ENCODE results near the gene CPEB1.

Gene CPEB1

DNA sequence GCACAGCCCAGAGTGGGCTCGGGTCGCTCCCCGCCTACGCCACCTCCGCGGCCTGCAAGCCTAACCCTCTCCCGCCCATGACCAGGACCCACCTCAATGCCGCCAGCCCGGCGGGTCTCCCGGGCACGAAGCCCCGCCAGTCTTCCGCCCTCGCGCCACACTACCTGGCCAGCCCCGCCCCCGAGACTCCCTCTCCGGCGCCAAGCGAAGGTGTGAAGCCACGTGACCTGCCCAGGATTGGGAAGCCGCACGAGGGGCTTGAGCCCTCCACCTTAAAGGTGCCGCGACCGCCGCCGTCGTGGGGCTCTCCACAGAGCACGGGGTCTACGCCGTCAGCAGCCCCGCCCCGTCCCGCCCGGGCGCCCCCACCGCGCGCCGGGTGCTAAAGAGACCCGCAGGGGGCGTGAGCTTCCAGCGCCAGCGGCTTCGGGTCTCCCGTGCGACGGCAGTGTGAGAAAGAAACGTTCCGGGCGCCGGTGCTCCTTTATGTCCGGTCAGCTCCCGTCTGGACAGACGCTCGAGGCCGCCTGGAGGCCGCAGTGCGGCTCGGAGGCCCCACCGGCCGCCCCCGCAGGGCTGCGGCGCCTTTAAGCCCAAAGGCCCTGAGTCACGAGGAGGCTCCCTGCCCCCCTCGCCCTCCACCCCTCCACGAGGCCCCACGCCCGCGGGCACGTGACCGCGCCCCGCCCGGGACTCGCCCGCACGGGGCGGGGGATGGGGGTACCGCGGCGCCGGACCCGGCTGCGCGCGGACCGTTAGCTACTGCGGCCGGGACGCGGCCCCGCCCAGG is at the start of gene CPEB1:
CPEB1 (minus strand) TSS at position 319 of the 790 bp plus-strand sequence. CDS start 18,904 bp downstream, outside the sequence.
- peak; percentile 21 for DNase-seq

DNA sequence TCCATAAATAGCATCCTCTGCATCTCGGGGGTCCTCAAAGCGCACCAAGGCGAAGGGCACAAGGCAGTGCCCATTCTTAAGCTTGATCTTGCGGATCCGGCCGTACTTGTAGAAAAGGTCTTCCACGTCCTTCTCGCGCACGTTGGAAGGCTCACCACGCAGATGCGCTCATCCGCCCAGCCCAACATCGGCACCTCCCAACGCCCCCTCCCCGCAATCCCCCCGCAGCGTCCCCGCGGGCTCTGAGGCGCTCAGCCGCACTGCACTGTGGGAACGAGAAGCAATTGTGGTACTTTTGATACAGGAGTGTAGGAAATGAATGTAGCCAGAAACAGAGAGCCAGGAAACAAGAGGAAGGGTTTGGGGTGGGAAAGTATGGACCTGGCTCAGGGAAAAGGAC is 45.0 kb upstream of the CPEB1 start:
- no peak for DNase-seq

DNA sequence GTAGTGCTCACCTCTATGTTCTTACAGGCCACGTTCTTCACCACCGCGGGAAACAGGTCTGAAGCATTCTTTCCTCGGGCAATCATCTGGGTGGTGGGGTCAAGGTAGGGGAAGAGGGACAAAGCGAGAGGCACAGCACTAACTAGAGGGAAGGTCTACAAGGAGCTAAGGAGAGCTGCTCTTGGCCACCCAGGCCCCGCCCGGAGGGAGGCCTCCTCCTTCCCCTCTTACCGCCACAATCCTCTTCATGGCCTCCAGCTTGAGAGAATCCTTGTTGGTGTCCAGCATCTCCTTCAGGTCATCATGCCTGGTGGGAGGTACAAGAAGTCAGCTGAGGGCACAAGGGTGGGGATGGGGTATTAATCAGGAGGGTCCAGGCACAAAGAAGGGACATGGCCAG is 42.0 kb upstream of the CPEB1 start:
- DNase-seq: no peak

DNA sequence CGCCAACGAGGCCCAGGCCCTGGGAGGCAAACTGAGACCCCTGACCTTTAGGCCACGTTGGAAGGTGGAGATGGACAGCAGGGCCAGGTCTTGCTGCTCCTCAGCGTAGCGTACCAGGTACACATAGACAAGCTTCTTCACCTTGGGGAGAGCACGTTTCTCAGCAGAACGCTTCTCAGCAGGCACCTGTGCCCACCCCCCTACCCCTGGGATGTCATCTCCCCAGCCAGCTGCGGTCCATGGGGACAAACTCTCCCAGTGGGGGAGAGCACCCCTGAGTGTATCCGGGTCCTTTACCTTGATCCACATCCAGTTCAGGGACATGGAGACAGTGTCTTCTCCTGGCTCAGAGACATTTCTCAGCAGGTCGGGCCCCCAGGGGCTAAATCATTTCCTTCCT is 41.5 kb upstream of the CPEB1 start:
- DNase-seq: no peak

GRCh38 chr15:82681371-82681770 is 34.2 kb upstream of the CPEB1 start:
- no peak for DNase-seq

DNA sequence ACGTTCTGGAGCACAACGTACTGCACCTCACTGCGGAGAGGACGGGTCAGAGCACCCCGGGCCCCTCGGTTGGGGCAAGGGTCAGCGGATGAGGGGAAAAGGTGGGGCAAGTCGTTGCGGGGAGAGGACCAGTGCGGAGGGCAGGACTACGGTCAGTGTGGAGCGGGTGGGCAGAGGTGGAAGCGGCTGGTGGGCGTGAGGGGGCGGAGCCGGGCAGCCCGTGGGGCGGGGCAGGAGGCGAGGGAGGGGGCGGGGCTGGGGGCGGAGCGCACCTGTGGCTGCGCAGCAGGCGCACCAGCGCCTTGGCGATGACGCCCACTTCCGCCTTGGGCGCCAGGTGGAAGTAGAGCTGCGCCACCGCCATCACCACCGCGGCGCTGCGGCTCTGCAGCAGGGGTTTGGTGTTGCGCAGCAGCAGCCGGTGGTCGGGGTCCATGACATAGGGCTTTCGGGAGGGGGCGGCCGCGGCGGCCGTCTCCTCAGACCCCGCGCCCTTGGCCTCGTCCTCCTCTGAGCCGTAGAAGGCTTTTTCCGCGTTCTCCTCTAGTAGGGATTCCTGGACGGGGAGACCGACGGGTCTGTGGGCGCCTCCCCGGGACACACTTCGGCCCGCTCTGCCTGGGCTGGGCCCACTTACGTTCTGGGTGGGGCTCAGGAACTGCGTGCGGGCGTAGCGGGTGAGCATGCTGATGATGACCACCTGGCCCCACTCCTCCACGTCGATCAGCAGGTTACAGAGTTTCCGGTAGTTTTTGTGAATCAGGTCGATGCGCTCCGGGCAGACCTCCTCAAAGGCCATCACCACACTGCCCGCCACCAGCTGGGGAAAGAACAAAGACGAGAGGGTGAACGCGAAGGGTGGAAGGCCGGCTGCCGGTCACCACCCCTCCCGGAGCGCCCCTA is 33.3 kb upstream of the CPEB1 start:
- DNase-seq: no peak

DNA sequence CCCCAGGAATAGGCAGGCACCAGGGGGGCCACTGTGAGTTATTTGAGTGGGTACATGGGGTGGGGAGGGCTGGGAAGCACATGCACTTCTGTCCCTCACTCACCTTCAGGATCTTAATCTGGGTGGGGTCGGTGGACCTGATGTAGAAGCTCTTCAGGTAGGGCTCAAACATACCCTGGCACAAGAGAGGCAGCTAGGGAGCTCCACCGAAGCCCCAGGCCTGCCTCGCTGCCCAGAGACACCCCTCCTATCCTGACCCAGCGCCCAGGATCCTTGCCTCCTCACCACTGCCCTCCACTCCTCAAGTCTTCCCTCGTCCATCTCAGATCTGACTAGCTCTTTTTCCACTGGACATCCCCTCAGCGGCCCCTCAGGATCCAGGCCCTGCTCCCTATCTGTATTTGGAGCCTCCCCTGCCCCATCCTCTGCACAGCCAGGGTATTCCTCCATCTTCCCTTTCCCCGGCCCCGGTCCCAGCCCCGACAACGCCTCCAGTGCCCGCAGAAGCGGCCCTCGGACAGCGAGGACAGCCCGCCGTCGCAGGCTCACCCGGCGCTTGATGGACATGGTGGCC is 32.5 kb upstream of the CPEB1 start:
- no peak for DNase-seq

- no peak for DNase-seq
These were observed 30.7 kb upstream of the CPEB1 start for GRCh38 chr15:82677720-82678323.

GRCh38 chr15:82674873-82675272 is 27.7 kb upstream of the CPEB1 start:
- DNase-seq: no peak

GRCh38 chr15:82670699-82671098 is 23.5 kb upstream of the CPEB1 start:
- no peak for DNase-seq

- no peak for DNase-seq
These were observed 19.4 kb upstream of the CPEB1 start for GRCh38 chr15:82666606-82667005.

DNA sequence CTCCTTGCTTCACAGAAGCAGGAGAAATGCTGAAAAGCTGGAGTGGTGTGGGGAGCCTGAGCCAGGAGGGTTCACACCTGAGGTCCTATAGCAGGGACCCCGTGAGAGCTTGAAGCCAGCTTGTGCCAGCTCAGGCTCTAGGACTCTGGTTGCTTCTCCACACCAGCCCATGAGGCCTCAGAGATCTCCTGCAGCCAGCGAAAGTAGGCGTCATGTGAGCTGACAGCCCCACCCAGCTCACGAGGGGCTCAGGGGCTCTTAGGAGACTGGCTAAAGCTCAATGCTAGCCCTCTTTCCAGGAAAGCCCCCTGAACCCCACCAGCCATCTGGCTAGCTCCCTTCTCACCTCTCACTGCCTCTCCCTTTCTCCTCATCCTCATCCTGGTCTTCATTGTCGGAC is 16.9 kb upstream of the CPEB1 start:
- DNase-seq: no peak

DNA sequence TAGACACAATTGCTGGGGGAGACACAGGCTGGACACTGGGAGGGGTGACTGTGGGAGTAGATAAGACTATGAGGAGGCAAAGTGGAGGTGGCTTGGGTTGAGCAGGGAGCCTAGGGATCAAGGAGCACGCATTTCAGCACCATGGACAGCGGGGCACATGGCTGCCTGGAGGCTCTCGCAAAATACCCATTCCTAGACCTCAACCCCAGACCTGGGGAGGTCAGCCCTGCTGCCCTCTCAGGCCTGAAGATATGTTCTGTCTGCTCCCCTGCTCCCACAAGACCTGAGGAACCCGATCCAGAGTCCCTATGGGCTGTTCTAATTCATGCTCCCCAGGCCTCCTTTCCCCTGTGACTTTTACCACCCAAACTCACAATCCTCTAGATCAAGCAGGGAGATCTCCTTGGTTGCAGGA is 16.0 kb upstream of the CPEB1 start:
- DNase-seq: peak; percentile 42

GRCh38 chr15:82662641-82663040 is 15.5 kb upstream of the CPEB1 start:
- DNase-seq: no peak

- DNase-seq: no peak
These were observed 13.2 kb upstream of the CPEB1 start for GRCh38 chr15:82660378-82660777.

- no peak for DNase-seq
These were observed 9.6 kb upstream of the CPEB1 start for GRCh38 chr15:82656641-82657266.

DNA sequence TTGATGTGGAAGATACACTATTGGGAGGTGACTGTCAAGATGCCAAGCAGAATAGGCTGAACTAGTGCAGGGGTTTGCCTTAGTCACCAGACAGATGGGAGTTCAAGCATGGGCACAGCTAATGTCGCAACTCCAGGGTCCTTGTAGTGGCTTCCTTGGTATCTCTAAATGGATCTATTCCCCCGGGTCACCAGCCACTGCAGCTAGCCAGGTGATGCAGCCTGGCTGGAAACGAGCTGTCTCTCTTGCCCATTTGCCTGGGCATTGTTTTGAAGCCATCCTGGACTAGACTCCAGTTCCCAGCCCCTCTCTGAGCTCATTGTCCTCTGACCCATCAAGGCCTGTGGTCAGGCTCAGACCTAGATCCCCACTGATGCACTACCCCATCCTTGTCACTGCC is 8.4 kb upstream of the CPEB1 start:
- no peak for DNase-seq

DNA sequence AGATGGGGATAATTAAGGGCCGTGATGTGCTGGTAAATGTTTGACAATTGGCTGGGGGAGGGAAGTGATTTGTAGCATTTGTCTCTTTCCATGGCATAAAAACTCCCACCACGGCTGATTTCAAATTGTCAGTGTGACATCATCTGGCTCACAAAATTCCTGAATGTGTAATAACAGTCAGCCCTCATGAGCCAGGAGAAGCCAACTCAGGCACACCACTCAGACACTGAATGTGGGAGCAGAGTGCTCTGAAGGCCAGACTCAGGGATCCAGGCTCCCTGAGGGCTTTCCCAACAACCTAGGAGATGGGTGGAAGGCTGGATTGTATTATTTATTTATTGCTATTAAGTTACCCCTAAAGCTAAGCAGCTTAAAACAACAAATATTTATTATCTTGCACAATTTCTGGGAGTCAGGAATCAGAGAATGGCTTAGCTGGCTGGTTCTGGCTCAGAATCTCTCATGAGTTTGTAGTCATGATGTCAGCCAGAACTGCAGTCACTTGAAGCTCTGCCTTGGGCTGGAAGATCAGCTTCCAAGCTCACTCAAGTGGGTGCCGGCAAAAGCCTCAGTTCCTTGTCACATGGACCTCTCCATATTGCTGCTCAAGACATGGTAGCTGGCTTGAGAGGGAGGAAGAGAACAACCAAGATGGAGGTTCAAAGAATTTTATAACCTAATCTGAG is 6.5 kb upstream of the CPEB1 start:
- no peak for DNase-seq

DNA sequence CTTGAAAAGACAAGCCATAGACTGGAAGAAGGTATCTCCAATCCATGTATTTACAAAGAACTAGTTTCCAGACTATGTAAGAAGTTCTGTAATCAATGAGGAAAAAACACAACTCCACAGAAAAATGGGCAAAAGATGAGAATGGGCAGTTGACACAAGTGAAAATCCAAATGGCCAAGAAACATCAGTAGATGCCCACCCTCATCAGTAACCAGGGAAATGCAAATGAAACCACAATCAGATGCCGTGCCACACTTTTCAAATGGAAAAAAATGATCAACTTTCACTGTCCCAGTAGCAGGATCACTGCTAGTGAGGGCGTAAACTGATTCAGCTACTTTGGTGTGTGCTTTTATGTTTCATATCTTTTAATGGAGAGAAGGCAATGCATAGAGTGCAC is 4.5 kb upstream of the CPEB1 start:
- DNase-seq: no peak

DNA sequence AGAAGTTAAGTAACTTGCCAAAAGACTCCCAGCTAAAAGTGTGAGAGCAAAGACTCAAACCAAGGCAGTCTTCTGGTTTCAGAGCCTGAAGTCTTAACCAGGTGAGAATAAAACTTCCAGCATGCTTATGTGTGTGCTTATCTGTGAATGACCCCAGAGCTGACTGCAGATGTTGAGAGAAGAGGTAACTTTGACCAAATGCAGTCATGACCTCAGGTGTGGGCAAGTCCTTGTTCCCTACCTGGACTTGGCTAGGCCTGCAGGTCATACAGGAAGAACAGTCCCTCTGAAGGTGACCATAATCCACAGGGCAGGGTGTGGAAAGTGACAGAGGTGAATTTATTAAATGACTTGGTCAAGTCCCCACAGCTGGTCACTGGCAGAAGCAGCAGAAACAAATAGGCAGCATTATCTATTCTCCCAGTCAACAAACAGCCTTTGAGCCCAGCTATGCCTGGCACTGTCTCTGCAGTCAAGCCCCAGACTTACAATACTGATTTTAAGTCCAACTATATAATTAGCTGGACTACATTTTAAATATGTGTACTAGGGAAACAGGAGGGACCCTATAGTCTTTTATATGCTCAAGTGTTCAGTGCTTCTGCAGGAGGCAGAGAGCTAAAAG is 3.0 kb upstream of the CPEB1 start:
- no peak for DNase-seq

GRCh38 chr15:82649226-82649999 is 2.2 kb upstream of the CPEB1 start:
- DNase-seq: no peak
